PC-9 (cell line): ENCODE results near the gene JUNB.

Experiments
- EZH2 ChIP-seq: fragments of 200-600 bp; sonication (generic); IDR thresholded peaks from 2 replicates; pipeline ENCODE4 v1.8.0; 2017; ENCODE audit warnings: antibody characterized with exemption, low read depth
- TF ChIP-seq, protein P1 (sequence below): fragments of 200-600 bp; sonication (generic); conservative IDR thresholded peaks from 2 replicates; pipeline ENCODE4 v1.6.1; 2017; ENCODE audit warnings: mixed run types, antibody characterized with exemption, mild to moderate bottlenecking, moderate library complexity

DNA sequence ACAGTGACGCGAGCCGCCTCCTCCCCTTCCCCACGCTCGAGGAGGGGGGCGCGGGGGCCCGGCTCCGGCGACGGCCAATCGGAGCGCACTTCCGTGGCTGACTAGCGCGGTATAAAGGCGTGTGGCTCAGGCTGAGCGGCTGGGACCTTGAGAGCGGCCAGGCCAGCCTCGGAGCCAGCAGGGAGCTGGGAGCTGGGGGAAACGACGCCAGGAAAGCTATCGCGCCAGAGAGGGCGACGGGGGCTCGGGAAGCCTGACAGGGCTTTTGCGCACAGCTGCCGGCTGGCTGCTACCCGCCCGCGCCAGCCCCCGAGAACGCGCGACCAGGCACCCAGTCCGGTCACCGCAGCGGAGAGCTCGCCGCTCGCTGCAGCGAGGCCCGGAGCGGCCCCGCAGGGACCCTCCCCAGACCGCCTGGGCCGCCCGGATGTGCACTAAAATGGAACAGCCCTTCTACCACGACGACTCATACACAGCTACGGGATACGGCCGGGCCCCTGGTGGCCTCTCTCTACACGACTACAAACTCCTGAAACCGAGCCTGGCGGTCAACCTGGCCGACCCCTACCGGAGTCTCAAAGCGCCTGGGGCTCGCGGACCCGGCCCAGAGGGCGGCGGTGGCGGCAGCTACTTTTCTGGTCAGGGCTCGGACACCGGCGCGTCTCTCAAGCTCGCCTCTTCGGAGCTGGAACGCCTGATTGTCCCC is at the start of gene JUNB:
- TF ChIP-seq, protein P1, sequence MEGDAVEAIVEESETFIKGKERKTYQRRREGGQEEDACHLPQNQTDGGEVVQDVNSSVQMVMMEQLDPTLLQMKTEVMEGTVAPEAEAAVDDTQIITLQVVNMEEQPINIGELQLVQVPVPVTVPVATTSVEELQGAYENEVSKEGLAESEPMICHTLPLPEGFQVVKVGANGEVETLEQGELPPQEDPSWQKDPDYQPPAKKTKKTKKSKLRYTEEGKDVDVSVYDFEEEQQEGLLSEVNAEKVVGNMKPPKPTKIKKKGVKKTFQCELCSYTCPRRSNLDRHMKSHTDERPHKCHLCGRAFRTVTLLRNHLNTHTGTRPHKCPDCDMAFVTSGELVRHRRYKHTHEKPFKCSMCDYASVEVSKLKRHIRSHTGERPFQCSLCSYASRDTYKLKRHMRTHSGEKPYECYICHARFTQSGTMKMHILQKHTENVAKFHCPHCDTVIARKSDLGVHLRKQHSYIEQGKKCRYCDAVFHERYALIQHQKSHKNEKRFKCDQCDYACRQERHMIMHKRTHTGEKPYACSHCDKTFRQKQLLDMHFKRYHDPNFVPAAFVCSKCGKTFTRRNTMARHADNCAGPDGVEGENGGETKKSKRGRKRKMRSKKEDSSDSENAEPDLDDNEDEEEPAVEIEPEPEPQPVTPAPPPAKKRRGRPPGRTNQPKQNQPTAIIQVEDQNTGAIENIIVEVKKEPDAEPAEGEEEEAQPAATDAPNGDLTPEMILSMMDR, result no peak; the same call in 1 of the 2 replicates
- no peak for TF ChIP-seq EZH2
